IPS-20b (cell line): ENCODE measurements around the gene ISG20.

Experiments
- H3K27ac ChIP-seq: one replicate; pipeline ENCODE4 v1.5.1; 2013; ENCODE audit warnings: low read length
- H3K27me3 ChIP-seq: 2 replicates; pipeline ENCODE4 v1.6.1; 2013; ENCODE audit warnings: mild to moderate bottlenecking, low read length, inconsistent platforms; ENCODE audit not compliant: insufficient read depth
- H3K36me3 ChIP-seq: 2 replicates; pipeline ENCODE4 v1.6.1; 2013; ENCODE audit warnings: low read depth, mild to moderate bottlenecking, inconsistent platforms, low read length, moderate library complexity; ENCODE audit not compliant: insufficient read depth
- H3K4me1 ChIP-seq: 2 replicates; pipeline ENCODE4 v1.6.1; 2013; ENCODE audit warnings: mild to moderate bottlenecking, control low read depth, inconsistent platforms, low read length, moderate library complexity; ENCODE audit not compliant: insufficient read depth
- H3K4me3 ChIP-seq: 2 replicates; pipeline ENCODE4 v1.5.1; 2013; ENCODE audit warnings: mild to moderate bottlenecking, low read length, inconsistent platforms
- H3K9ac ChIP-seq: 2 replicates; pipeline ENCODE4 v1.6.1; 2013; ENCODE audit warnings: low read depth, mild to moderate bottlenecking, inconsistent platforms, low read length, moderate library complexity
- H3K9me3 ChIP-seq: 2 replicates; pipeline ENCODE4 v1.6.1; 2013; ENCODE audit warnings: mild to moderate bottlenecking, low read depth, low read length, inconsistent platforms; ENCODE audit not compliant: insufficient read depth

The ISG20 gene

GRCh38 chr15:88651136-88651732 is 12.4 kb downstream of the ISG20 start:
- H3K27me3 ChIP-seq: no peaks in the 10 kb centered on the region
- H3K36me3 ChIP-seq: no peaks in the 10 kb centered on the region
- no peak overlapping the region for H3K27ac ChIP-seq
- H3K9me3 ChIP-seq: no peaks in the 10 kb centered on the region
- peaks cover 6% of the 10 kb centered on the region; the same call in 1 of the 2 replicates for H3K4me1 ChIP-seq
- H3K4me3 ChIP-seq: no peak overlapping the region
- no peak overlapping the region for H3K9ac ChIP-seq

DNA sequence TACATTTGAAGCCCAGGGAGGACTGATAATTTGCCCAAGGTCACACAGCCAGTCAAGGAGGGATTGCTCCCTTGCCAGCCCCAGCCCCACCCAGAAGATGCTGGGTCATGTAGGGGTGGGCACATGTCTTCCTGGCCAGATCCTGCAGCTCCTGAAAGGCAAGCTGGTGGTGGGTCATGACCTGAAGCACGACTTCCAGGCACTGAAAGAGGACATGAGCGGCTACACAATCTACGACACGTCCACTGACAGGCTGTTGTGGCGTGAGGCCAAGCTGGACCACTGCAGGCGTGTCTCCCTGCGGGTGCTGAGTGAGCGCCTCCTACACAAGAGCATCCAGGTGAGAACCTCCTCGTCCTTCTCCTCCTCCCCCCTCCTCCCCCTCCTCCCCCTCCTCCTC is 13.2 kb downstream of the ISG20 start:
- Histone ChIP-seq H3K27me3 (no peaks in the 10 kb centered on the region), H3K4me1 (peaks cover 6% of the 10 kb centered on the region; the same call in 1 of the 2 replicates), H3K4me3 (no peak overlapping the region), H3K9ac (no peak overlapping the region), H3K36me3 (no peaks in the 10 kb centered on the region), H3K9me3 (no peaks in the 10 kb centered on the region), H3K27ac (no peak overlapping the region)

- H3K9ac ChIP-seq: no peak overlapping the region
- no peak overlapping the region for H3K27ac ChIP-seq
- no peaks in the 10 kb centered on the region for H3K9me3 ChIP-seq
- no peak overlapping the region for H3K4me3 ChIP-seq
- no peaks in the 10 kb centered on the region for H3K27me3 ChIP-seq
- H3K4me1 ChIP-seq: peaks cover 8% of the 10 kb centered on the region; the same call in 1 of the 2 replicates
- H3K36me3 ChIP-seq: no peaks in the 10 kb centered on the region
Measured at GRCh38 chr15:88652456-88653199, 13.8 kb downstream of the ISG20 start.

- Histone ChIP-seq H3K36me3 (no peaks in the 10 kb centered on the region), H3K9me3 (no peaks in the 10 kb centered on the region), H3K4me3 (no peak overlapping the region), H3K4me1 (peaks cover 9% of the 10 kb centered on the region; the same call in 1 of the 2 replicates), H3K27ac (no peak overlapping the region), H3K9ac (no peak overlapping the region), H3K27me3 (no peaks in the 10 kb centered on the region)
Measured at GRCh38 chr15:88653200-88654064, 14.6 kb downstream of the ISG20 start.

DNA sequence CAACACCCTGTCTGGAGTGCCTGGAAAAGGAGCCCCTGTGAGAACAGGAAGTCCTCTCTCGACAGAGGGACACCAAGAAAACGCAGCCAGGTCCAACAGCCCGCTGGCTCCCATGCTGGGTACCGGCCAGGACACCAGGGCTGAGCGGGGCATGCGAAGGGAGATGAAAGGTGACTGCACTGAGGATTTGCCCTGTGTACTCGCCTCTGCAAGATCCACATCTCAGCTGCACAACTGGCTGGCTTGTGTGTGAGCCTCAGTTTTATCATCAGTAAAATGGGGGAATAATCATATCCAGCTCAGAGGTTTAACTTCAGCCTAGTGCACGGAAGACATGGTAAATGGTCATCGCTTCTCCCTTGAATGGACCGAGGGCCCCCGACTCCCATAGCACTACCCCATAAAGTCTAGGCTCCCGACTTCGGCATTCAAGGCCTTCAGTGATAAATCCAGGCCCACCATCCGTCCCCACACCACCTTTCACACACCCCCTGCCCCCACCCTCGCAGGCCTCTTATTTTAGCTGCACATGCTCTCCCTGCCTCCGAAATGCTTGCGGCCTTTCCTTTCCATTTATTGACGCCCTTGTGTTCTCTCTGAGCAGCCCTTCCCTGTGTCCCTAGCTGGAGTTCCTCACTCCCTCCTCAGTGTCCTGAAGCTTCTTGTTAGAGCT is 15.8 kb downstream of the ISG20 start:
- no peaks in the 10 kb centered on the region for H3K36me3 ChIP-seq
- no peaks in the 10 kb centered on the region for H3K27me3 ChIP-seq
- no peak overlapping the region for H3K27ac ChIP-seq
- no peaks in the 10 kb centered on the region for H3K9me3 ChIP-seq
- H3K4me3 ChIP-seq: no peak overlapping the region
- H3K4me1 ChIP-seq: peaks cover 9% of the 10 kb centered on the region; the same call in 1 of the 2 replicates
- no peak overlapping the region for H3K9ac ChIP-seq

DNA sequence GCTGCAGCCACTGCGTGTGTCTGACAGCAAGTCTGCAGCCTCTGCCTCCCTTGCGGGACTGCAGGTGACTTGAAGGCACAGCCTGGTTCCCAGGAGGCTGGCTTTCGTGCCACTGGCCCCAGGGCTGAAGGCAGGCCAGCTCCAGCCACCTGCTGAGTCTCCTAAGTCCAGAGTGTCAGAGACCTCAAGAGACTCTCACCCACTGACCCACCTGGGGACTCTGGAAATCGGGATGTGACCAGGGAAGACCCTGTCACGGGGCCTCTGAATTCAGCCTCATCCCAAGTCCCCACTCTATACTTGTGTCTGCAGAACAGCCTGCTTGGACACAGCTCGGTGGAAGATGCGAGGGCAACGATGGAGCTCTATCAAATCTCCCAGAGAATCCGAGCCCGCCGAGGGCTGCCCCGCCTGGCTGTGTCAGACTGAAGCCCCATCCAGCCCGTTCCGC is 16.3 kb downstream of the ISG20 start:
- Histone ChIP-seq H3K27me3 (no peaks in the 10 kb centered on the region), H3K4me3 (no peak overlapping the region), H3K9me3 (no peaks in the 10 kb centered on the region)

GRCh38 chr15:88655800-88656488 is 17.1 kb downstream of the ISG20 start:
- no peaks in the 10 kb centered on the region for H3K36me3 ChIP-seq
- no peak overlapping the region for H3K4me3 ChIP-seq
- no peaks in the 10 kb centered on the region for H3K9me3 ChIP-seq
- H3K4me1 ChIP-seq: peaks cover 9% of the 10 kb centered on the region; the same call in 1 of the 2 replicates
- no peak overlapping the region for H3K27ac ChIP-seq
- H3K27me3 ChIP-seq: no peaks in the 10 kb centered on the region
- no peak overlapping the region for H3K9ac ChIP-seq

More for the DNA sequence above, 16.3 kb downstream of the ISG20 start:
- Histone ChIP-seq H3K4me1 (peaks cover 9% of the 10 kb centered on the region; the same call in 1 of the 2 replicates), H3K27ac (no peak overlapping the region), H3K9ac (no peak overlapping the region), H3K36me3 (no peaks in the 10 kb centered on the region)

GRCh38 chr15:88656760-88657221 is 18.0 kb downstream of the ISG20 start:
- Histone ChIP-seq H3K27ac (no peak overlapping the region), H3K4me1 (peaks cover 9% of the 10 kb centered on the region; the same call in 1 of the 2 replicates), H3K27me3 (no peaks in the 10 kb centered on the region), H3K36me3 (no peaks in the 10 kb centered on the region), H3K9me3 (no peaks in the 10 kb centered on the region), H3K9ac (no peak overlapping the region; the same call in 1 of the 2 replicates), H3K4me3 (no peak overlapping the region)

DNA sequence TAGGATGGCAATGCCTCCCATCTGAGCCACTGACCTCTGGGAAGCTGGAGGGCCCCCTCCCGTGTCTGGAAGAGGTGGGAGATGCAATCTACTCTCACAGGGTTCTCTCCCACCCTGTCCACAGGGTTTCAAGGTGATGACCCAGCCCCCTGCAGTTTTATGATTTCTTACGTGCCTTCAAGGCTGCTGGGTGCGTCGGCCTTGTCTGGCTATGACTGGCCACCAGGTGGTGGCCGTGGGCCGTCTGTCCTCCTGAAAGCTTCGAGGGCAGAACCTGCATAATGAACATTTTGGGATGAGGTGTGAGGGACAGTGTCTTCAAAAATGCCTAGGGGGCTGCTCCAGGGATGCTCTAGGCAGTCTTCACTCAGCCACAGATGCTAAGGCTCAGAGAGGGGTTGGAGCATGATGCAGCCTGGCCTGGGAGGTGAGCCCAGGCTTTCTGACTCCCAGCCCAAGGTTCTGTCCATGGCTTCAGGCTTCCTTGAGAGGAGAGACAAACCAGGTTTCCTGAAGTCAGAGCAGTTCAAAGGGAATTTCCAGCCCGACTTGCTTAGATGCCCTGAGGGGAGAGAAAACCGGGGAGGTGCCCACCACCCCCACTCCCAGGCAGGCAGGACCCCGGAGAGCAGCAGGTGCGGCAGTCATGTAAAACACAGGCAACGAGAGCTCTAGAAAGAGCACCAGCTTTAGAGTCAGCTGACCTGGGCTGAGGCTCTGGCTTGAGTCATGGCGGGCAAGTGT is 18.7 kb downstream of the ISG20 start:
- Histone ChIP-seq H3K36me3 (no peaks in the 10 kb centered on the region), H3K9ac (no peak overlapping the region), H3K4me1 (peaks cover 8% of the 10 kb centered on the region; the same call in 1 of the 2 replicates), H3K27me3 (no peaks in the 10 kb centered on the region), H3K9me3 (no peaks in the 10 kb centered on the region), H3K4me3 (no peak overlapping the region), H3K27ac (no peak overlapping the region)
